Epithelial cell of umbilical artery (primary cell): Measurements from ENCODE around the gene MPND. TPM values are rescaled to one million over a fixed set of nuclear protein-coding genes. Genes with fewer than 3 reads are reported as not detected.

Experiments
- total RNA-seq: library from RNA; depleted of rRNA; stranded (reverse); fragments of >200 nt; gene quantifications from 2 replicates; pipeline ENCODE4 v1.2.3, GENCODE V29; 2014

The MPND gene
- total RNA-seq, result 5.6 and 8.8 TPM in 2 replicates

GRCh38 chr19:4343370-4344307 is at the start of gene MPND:
Gene MPND, plus strand, starts transcription at chr19:4343562. Its CDS starts 32 bp downstream, at chr19:4343594.

DNA sequence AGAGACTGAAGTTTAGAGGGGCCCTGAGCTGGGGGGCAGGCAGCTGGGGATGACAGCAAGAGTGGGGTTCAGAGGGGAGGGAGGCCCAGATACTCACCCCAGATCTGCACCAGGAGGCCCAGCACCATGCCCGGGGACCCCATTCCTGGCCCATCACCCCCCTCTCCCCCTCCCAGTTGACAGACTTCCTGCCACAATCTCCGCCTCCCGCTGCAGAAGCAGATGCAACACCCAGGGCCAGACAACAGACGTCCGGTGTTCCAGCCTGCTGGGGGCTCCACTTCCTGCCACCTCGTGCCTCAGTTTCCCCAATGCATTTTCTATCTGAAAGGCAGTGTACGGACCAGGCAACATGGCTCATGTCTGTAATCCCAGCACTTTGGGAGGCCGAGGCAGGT is 41.1 kb upstream of the MPND start, which contains the start of gene TMIGD2:
Gene TMIGD2, minus strand, starts transcription at position 147 of the 398 bp plus-strand sequence. Its CDS starts 4 bp downstream, at position 143.

DNA sequence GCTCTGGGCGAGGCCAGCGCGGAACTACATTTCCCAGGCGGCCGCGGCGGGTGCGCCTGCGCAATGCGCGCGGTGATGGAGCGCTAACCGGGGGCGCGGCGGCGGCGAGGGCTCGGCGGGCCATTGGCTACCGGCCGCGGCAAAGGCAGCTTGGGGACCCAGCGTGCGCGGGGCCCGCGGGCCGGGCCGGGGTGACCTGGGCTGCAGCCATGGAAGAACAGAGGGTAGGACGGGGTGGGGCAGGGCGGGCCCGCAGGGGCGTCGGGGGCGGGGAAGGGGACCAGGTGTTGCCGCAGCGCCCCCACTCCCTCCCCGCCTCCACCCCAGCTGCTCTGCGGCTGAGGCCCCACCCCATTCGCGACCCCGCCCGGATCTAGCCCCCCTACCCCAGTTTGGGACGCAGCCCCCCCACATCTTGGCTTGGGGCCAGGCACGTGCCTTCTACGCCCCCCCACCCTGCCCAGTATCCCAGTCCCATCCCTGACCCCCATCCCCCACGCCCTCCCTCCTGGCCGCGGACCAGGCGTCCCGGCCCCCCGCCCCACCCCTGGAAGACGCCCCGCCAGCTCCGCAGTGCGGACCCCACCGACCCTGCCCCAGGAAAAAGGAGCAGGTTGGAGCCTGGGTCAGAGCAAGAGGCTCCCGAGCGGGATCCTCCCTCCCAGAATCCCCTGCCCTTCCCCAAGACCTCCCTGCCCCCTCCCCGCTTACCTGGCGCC is 38.7 kb upstream of the MPND start, which contains the start of gene FSD1:
Gene FSD1, plus strand, starts transcription at position 61 of the 719 bp plus-strand sequence. Its CDS starts 149 bp downstream, at position 210.

GRCh38 chr19:4338441-4339355 is 4.7 kb upstream of the MPND start, which contains the start of gene STAP2:
Gene STAP2, minus strand, starts transcription at chr19:4338827. Its CDS starts 74 bp downstream, at chr19:4338753.

GRCh38 chr19:4400135-4400936 is 57.0 kb downstream of the MPND start, which contains the start of gene SH3GL1:
Gene SH3GL1, minus strand, starts transcription at chr19:4400547. Its CDS starts 179 bp downstream, at chr19:4400368.

DNA sequence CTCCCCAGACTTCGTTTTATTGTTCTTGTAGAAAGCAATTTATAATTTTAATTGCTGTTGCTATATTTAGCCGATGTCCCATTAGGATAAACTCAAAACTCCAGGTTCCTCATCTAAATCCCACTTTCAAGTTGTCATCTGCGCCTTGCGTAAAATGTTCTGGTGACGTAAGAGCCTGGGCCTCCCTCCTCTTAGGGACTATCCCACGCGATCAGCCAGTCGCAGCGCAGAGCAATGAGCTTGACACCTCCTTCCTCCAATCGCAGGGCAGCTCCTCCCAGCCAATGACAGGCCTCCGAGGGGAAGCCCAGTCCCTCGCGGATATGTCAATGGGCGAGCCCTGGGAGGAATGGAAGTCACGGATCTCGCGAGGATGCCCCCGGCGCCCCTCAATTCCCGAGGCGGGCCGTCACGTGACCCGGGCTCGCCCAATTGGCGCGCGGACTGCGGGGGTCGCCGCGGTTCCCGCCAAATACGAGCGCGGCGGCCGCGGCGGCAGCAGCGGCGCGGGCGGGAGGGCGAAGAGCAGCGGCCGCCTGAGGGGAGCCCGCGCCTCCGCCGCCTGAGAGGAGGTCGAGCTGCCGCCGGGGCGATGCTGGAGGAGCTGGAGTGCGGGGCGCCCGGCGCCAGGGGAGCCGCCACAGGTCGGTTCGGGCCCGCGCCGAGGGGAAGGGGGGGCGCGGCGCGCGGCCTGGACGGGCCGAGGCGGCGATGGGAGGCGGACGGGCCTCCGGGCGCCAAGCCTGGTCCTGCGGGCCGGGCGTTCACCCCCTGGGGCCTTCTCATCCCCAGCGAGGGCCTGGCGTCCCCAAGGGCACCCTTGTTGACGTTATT is 59.0 kb downstream of the MPND start, which contains the start of gene CHAF1A:
Gene CHAF1A, plus strand, starts transcription at position 470 of the 834 bp plus-strand sequence. Its CDS starts 123 bp downstream, at position 593.

Other genes starting within 250 kb of the MPND start
- gene MAP2K2, start 219.4 kb upstream of the MPND start, total RNA-seq, result 105 and 171 TPM in 2 replicates
- gene CREB3L3, start 189.9 kb upstream of the MPND start, total RNA-seq, result not detected in 2 replicates
- 12.7 and 13.7 TPM in 2 replicates for gene SIRT6, start 161.0 kb upstream of the MPND start, total RNA-seq
- gene ANKRD24, start 160.9 kb upstream of the MPND start, total RNA-seq, result 0.30 and 0.32 TPM in 2 replicates
- gene EBI3, start 114.0 kb upstream of the MPND start, total RNA-seq, result 0.32 and 0.46 TPM in 2 replicates
- 21.4 and 26.0 TPM in 2 replicates for gene YJU2, start 96.5 kb upstream of the MPND start, total RNA-seq
- gene SHD, start 64.3 kb upstream of the MPND start, total RNA-seq, result not detected in 2 replicates
- not detected in 2 replicates for gene TMIGD2, start 41.2 kb upstream of the MPND start, total RNA-seq
- 32.5 and 34.1 TPM in 2 replicates for gene FSD1, start 39.0 kb upstream of the MPND start, total RNA-seq
- gene STAP2, start 4.7 kb upstream of the MPND start, total RNA-seq, result 10.1 and 12.8 TPM in 2 replicates
- gene SH3GL1, start 57.0 kb downstream of the MPND start, total RNA-seq, result 24.7 and 27.2 TPM in 2 replicates
- gene CHAF1A, start 59.1 kb downstream of the MPND start, total RNA-seq, result 11.7 and 20.4 TPM in 2 replicates
- gene UBXN6, start 114.2 kb downstream of the MPND start, total RNA-seq, result 63.8 and 67.9 TPM in 2 replicates
- gene HDGFL2, start 128.7 kb downstream of the MPND start, total RNA-seq, result 53.9 and 75.8 TPM in 2 replicates
- gene PLIN4, start 174.9 kb downstream of the MPND start, total RNA-seq, result under 0.01 TPM in 1 of 2 replicates, not detected in the other
- gene PLIN5, start 191.7 kb downstream of the MPND start, total RNA-seq, result 1.4 TPM in 1 of 2 replicates, not detected in the other
- gene LRG1, start 196.5 kb downstream of the MPND start, total RNA-seq, result under 0.01 and 0.30 TPM in 2 replicates
- 70.5 and 71.8 TPM in 2 replicates for gene SEMA6B, start 216.1 kb downstream of the MPND start, total RNA-seq